Gastroesophageal sphincter (tissue), 3 donors: Measurements from ENCODE around the gene NR3C1.

Experiments used
- CTCF ChIP-seq, 4 experiments: fragments of 200-600 bp in 2 of 4; fragments of 450-650 bp in 2 of 4; sonication (generic) in 1 of 4; IDR thresholded peaks; one replicate each; pipeline ENCODE4 v1.5.1; 2017 to 2019; ENCODE audit warnings: antibody characterized with exemption in 4 of 4, mild to moderate bottlenecking in 2 of 4, moderate library complexity in 2 of 4
- POLR2A ChIP-seq, 2 donors: fragments of 450-650 bp; IDR thresholded peaks; one replicate each; pipeline ENCODE4 v1.6.1; 2017; ENCODE audit warnings: antibody characterized with exemption in 2 of 2, mild to moderate bottlenecking in 2 of 2, moderate library complexity in 1 of 2

DNA sequence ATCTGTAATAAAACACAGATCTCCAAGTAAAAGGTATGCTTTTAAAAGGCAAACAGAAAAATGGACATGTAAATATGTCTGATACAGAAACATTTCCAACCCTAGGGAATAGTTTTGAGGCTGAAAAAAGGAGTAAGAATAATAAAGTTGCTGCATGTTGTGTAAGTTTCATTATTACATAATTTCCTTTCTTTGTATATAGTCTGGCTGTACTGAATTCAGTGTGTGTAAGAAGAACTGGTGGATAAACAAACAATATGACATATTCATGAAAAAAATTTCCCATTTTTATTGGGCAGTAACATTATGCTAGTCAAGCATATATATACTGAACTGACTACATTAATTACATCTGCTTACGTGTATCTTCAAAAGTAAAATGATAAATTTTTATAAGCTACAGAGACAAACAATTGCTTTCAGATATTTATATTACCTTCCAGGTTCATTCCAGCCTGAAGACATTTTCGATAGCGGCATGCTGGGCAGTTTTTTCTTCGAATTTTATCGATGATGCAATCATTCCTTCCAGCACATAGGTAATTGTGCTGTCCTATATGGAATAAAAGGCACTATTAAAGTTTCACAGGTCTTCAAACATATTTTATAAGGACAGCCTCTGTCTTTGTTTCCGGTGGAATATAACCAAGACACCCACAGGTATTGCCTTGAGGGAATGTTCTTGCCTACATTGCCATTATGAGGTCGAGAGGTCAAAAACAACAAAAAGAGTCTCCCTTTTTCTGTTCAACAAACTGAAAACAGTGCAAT lies 93.6 kb downstream of the NR3C1 start:
- TF ChIP-seq POLR2A (IDR thresholded peaks at IDR 0.05) = no peak
- TF ChIP-seq CTCF (IDR thresholded peaks at IDR 0.05) = no peak
